HepG2 (cell line): Measurements from ENCODE around the gene RIMBP2. TPM values are rescaled to one million over a fixed set of nuclear protein-coding genes. Genes with fewer than 3 reads are reported as not detected.

ENCODE experiments used
- ATAC-seq: fragments of 200-7000 bp; cut with Tn5 transposase; 3 replicates; pipeline ENCODE4 v1.9.1; 2020; ENCODE audit warnings: mild to moderate bottlenecking, moderate library complexity
- BruUV-seq: library from RNA; stranded (reverse); fragments of 400-500 nt; replicated peaks from 2 replicates; lab custom pipeline; 2021; lab: Mats Ljungman, UMichigan
- CTCF ChIA-PET: fragments of 300-600 bp; formaldehyde crosslinking; extraction: SDS; loops from one replicate; lab custom pipeline; 2021; ENCODE audit warnings: low total read pairs, inconsistent platforms, low intra/inter-chr PET ratio; lab: Yijun Ruan, JAX
- POLR2A ChIA-PET: fragments of 350-600 bp; sonication (Branson Sonifier 250); formaldehyde crosslinking; loops from one replicate; lab custom pipeline; 2020; ENCODE audit warnings: antibody characterized with exemption, inconsistent platforms; lab: Yijun Ruan, JAX
- DNase-seq: peaks from one replicate; pipeline ENCODE4 v3.0.0-alpha.2; 2015; ENCODE audit warnings: low spot score
- FAIRE-seq: peaks from 3 replicates; lab custom pipeline; 2011; peaks lifted over from hg19 to GRCh38; lab: Jason Lieb, UNC
- H2AFZ ChIP-seq: one replicate; pipeline ENCODE4 v1.6.1; 2011; ENCODE audit warnings: low read length, inconsistent platforms
- H3K27ac ChIP-seq: fragments of 300-600 bp; 3 replicates; pipeline ENCODE4 v1.8.0; 2011; ENCODE audit warnings: mixed run types, mild to moderate bottlenecking, mixed read lengths, low read length, inconsistent platforms; ENCODE audit not compliant: insufficient read depth; ENCODE audit errors: extremely low read length
- H3K27me3 ChIP-seq, 2 experiments: fragments of 200-600 bp in 1 of 2; 2 replicates in 1 of 2; 3 replicates in 1 of 2; pipeline versions ENCODE4 v1.6.0 to v1.8.0; 2011; ENCODE audit warnings: low read length in 2 of 2, mild to moderate bottlenecking in 2 of 2, moderate library complexity in 2 of 2, inconsistent platforms in 1 of 2; ENCODE audit not compliant: insufficient read depth in 2 of 2, control insufficient read depth in 1 of 2
- H3K36me3 ChIP-seq, 2 experiments: fragments of 200-600 bp in 1 of 2; replicated peaks in 1 of 2; 2 replicates in 1 of 2; 3 replicates in 1 of 2; pipeline versions ENCODE4 v1.5.1 to v1.8.0; 2011; ENCODE audit warnings: low read length in 2 of 2, inconsistent platforms in 1 of 2; ENCODE audit not compliant: insufficient read depth in 2 of 2, control insufficient read depth in 1 of 2
- H3K4me1 ChIP-seq: 2 replicates; pipeline ENCODE4 v1.5.1; 2012; ENCODE audit warnings: low read length, inconsistent platforms; ENCODE audit not compliant: insufficient read depth
- H3K4me2 ChIP-seq: 2 replicates; pipeline ENCODE4 v1.6.0; 2011; ENCODE audit warnings: low read depth, low read length, inconsistent platforms
- H3K4me3 ChIP-seq, 3 experiments: fragments of 200-600 bp in 1 of 3; sonication (generic), shearing (Covaris generic) in 1 of 3; replicated peaks in 1 of 3; 2 replicates each; pipeline ENCODE4 v1.5.1; 2011 to 2016; ENCODE audit warnings: low read length in 3 of 3, inconsistent platforms in 2 of 3, low read depth in 2 of 3, mild to moderate bottlenecking in 2 of 3, control low read depth in 1 of 3, mixed read lengths in 1 of 3; ENCODE audit not compliant: insufficient read depth in 1 of 3
- H3K79me2 ChIP-seq: one replicate; pipeline ENCODE4 v1.6.1; 2011; ENCODE audit warnings: low read length, inconsistent platforms; ENCODE audit not compliant: insufficient read depth
- H3K9ac ChIP-seq: 2 replicates; pipeline ENCODE4 v1.6.0; 2011; ENCODE audit warnings: mild to moderate bottlenecking, low read depth, low read length, inconsistent platforms; ENCODE audit not compliant: insufficient read depth
- H3K9me3 ChIP-seq: 2 replicates; pipeline ENCODE4 v1.5.1; 2012; ENCODE audit warnings: mild to moderate bottlenecking, low read length
- H4K20me1 ChIP-seq: 2 replicates; pipeline ENCODE4 v1.6.0; 2011; ENCODE audit warnings: inconsistent platforms, mild to moderate bottlenecking, low read length, moderate library complexity; ENCODE audit not compliant: insufficient read depth
- FOSL2 ChIP-seq: sonication (generic); formaldehyde crosslinking; IDR thresholded peaks from 2 replicates; pipeline ENCODE4 v1.4.0; 2020; ENCODE audit warnings: missing genetic modification reagents
- HCFC1 ChIP-seq: fragments of 150-350 bp; IDR thresholded peaks from 2 replicates; pipeline ENCODE4 v1.6.1; 2014; ENCODE audit warnings: low read depth, low read length
- MTF2 ChIP-seq: sonication (generic); formaldehyde crosslinking; IDR thresholded peaks from 2 replicates; pipeline ENCODE4 v1.5.0; 2020; ENCODE audit warnings: missing genetic modification reagents, borderline replicate concordance
- NFKB2 ChIP-seq: sonication (generic); formaldehyde crosslinking; IDR thresholded peaks from 2 replicates; pipeline ENCODE4 v1.4.0; 2020; ENCODE audit warnings: missing genetic modification reagents, borderline replicate concordance
- NKX3-1 ChIP-seq: sonication (generic); formaldehyde crosslinking; IDR thresholded peaks from 2 replicates; pipeline ENCODE4 v1.5.0; 2020; ENCODE audit warnings: missing genetic modification reagents
- SIX4 ChIP-seq: sonication (generic); formaldehyde crosslinking; IDR thresholded peaks from 2 replicates; pipeline ENCODE4 v1.4.0; 2020; ENCODE audit warnings: missing genetic modification reagents
- ZNF10 ChIP-seq: sonication (generic); formaldehyde crosslinking; IDR thresholded peaks from 2 replicates; pipeline ENCODE4 v1.4.0; 2020; ENCODE audit warnings: mild to moderate bottlenecking, low read depth, missing genetic modification reagents, borderline replicate concordance
- WGBS: methylation state at CpG from one replicate; pipeline ENCODE4 v1.1.6; 2017; ENCODE audit warnings: low lambda C conversion rate; 5-methylcytosine and 5-hydroxymethylcytosine counted together
- in situ Hi-C: cut with HindIII; loops from 2 replicates; pipeline ENCODE4 v1.10.0; 2017; ENCODE audit warnings: low pct_unique_long_range_greater_than_20kb; ENCODE audit not compliant: extremely low pct_ligation_motif_present
- intact Hi-C: fragments of 100-400 bp; cut with micrococcal nuclease; formaldehyde crosslinking; loops from one replicate; pipeline ENCODE4 v1.10.0; 2022; ENCODE audit not compliant: unreplicated experiment
- polyA plus RNA-seq, 8 experiments: library from polyadenylated mRNA; depleted of rRNA in 3 of 8; stranded (reverse) in 7 of 8; unstranded in 1 of 8; fragments of >200 nt; fragmentation: Illumina TruSeq in 4 of 8; extraction: Trizol in 4 of 8; gene quantifications; 2 replicates each; pipeline versions ENCODE4 v1.2.1 to v1.2.3, GENCODE V29; 2011 to 2016; ENCODE audit warnings: low read depth in 4 of 8, missing spikeins in 1 of 8, mixed read lengths in 1 of 8; ENCODE audit not compliant: insufficient read depth in 1 of 8
- total RNA-seq, 5 experiments: library from RNA; depleted of rRNA; stranded (reverse); fragments of >200 nt; fragmentation: Illumina TruSeq; extraction: Trizol; gene quantifications; 2 replicates each; pipeline ENCODE4 v1.2.3, GENCODE V29; 2016; ENCODE audit warnings: low read depth in 1 of 5
- TF ChIP-seq, protein P1 (sequence below): sonication (generic); formaldehyde crosslinking; IDR thresholded peaks from 2 replicates; pipeline ENCODE4 v1.5.0; 2020; ENCODE audit warnings: mild to moderate bottlenecking, missing genetic modification reagents

Gene RIMBP2
- total and polyA plus RNA-seq, 2 of the 13 experiments (the other 11 are each of a cell fraction or from before 2014, with no cell fraction given) = 0.03 TPM; not detected in 1

DNA sequence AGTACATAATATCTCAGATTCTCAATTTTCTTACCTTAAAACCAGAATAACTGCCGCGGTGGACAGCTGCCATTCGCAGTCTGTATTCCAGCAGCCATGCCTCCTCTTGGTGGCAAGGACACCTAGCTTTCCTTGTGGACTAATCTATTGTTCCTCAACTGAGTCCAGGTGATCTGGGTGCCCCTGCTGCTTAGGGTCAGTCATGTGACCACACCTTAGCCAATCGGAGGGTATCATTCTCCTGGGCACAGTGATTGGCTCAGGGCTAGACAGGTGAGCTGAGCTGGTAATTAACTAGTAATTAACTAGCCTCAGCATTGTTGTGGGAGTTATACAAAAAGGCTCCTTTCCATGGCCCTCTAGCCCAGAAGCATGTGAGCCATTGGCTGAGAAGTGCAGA, 55.0 kb downstream of the RIMBP2 start:
- Histone ChIP-seq H3K27ac (no peak overlapping the region), H3K9me3 (no peaks in the 10 kb centered on the region), H4K20me1 (no peaks in the 10 kb centered on the region), H3K79me2 (no peaks in the 10 kb centered on the region), H3K4me1 (no peaks in the 10 kb centered on the region), H3K27me3 (peaks cover 3 to 13% of the 10 kb centered on the region in 2 experiments; a peak in 3 of 5 replicates), H3K4me2 (no peak overlapping the region), H2AFZ (no peak overlapping the region), H3K9ac (no peak overlapping the region), H3K4me3 (no peak overlapping the region), H3K36me3 (no peaks in the 10 kb centered on the region)
- ChIA-PET POLR2A (no interaction called here), CTCF (no interaction called here)
- in situ Hi-C loops (no loop called here), intact Hi-C loops (loop anchor here (5.0 kb wide), 1 partner anchor 86 kb away; no protein-coding TSS in a partner anchor)
- DNase-seq (no peak), FAIRE-seq (no peak), ATAC-seq (no peak)
- 66% methylated on average over 4 of the region's 4 CpGs for WGBS
- BruUV-seq = no TSS peak
- TF ChIP-seq ZNF10 (CRISPR knock-in tag) (no peak), FOSL2 (no peak), NKX3-1 (CRISPR knock-in tag) (no peak), NFKB2 (no peak), MTF2 (CRISPR knock-in tag) (no peak), HCFC1 (no peak)

DNA sequence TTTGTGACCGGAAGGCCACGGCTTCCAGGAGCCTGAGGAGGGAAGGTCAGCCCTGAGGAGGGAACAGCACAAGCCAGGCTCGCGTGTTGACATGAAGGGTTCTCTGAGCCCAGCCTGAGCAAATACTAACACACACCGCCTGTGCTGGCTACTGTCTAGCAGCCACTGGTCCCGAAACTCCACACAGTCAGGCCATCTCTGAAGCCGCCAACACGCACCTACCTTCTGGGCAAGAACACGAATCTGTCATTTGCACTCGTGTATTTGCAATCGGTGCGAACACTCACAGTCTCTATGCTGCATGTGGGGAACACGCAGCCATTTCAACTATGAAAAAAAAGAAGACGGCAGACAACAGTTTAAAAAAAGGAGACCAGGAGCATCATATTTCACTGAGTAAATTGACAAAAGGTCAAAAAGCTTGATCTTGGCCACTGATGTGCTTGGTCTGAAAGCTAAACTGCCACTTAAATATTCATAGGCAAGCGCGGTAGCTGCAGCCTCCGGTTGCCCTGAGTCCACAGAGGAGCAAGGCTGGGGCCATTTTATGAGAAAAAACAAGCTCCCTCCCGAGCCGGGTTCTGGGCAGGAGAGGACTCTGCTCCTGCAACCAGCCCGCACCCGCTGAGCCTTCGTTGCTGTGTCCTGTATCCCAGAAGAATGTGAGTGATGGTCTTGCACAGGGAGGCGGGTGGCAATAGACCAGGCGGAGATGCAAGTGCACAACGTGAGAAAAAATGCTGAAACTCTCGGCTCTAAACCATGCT, 57.8 kb downstream of the RIMBP2 start:
- BruUV-seq = no TSS peak

More for the DNA sequence above, 57.8 kb downstream of the RIMBP2 start:
- Histone ChIP-seq H2AFZ (no peak overlapping the region), H3K27ac (no peak overlapping the region), H3K79me2 (no peaks in the 10 kb centered on the region), H3K27me3 (peaks cover 2 to 11% of the 10 kb centered on the region in 2 experiments; a peak in 3 of 5 replicates), H3K36me3 (no peaks in the 10 kb centered on the region), H4K20me1 (no peaks in the 10 kb centered on the region)
- DNase-seq = no peak
- 0 out of 2 replicates have a peak, but pooled peaks have one; percentile 28 for TF ChIP-seq SIX4
- TF ChIP-seq, protein P1, sequence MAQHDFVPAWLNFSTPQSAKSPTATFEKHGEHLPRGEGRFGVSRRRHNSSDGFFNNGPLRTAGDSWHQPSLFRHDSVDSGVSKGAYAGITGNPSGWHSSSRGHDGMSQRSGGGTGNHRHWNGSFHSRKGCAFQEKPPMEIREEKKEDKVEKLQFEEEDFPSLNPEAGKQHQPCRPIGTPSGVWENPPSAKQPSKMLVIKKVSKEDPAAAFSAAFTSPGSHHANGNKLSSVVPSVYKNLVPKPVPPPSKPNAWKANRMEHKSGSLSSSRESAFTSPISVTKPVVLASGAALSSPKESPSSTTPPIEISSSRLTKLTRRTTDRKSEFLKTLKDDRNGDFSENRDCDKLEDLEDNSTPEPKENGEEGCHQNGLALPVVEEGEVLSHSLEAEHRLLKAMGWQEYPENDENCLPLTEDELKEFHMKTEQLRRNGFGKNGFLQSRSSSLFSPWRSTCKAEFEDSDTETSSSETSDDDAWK (CRISPR knock-in tag) = no peak
- TF ChIP-seq, all 625 proteins: peak for 1
- FAIRE-seq (no peak), ATAC-seq (peak; percentile 40; the same call in 1 of the 3 replicates)
- Histone ChIP-seq H3K9ac (no peak overlapping the region), H3K4me2 (no peak overlapping the region), H3K4me3 (no peak overlapping the region), H3K4me1 (no peaks in the 10 kb centered on the region), H3K9me3 (no peaks in the 10 kb centered on the region)
- intact Hi-C loops = no loop called here
- in situ Hi-C loops = no loop called here
- POLR2A ChIA-PET = no interaction called here
- WGBS = 33% methylated on average over 17 of the region's 26 CpGs
- CTCF ChIA-PET = no interaction called here
